Naive B cell (primary cell): ENCODE results near the gene C9orf153. TPM values are rescaled to one million over a fixed set of nuclear protein-coding genes. Genes with fewer than 3 reads are reported as not detected.
"Not testable (repeated sequence)": the region's sequence is repeated elsewhere in the genome, so short reads cannot be mapped to it uniquely, and the experiment has no call there.

Experiments used
- ATAC-seq, 2 donors: fragments of 150-1000 bp; cut with Tn5 transposase; 2 replicates each; pipeline ENCODE4 v1.10.0; 2021; ENCODE audit warnings: low read depth in 2 of 2, mild to moderate bottlenecking in 2 of 2, moderate library complexity in 2 of 2
- DNase-seq: peaks from one replicate; pipeline ENCODE4 v3.0.0; 2022
- H3K27ac Mint-ChIP-seq, 6 donors: one replicate each; pipeline ENCODE4 v1.8.0; 2020 to 2022; ENCODE audit warnings: mild to moderate bottlenecking in 6 of 6, mixed read lengths in 6 of 6, moderate library complexity in 5 of 6, inconsistent platforms in 2 of 6
- H3K27me3 Mint-ChIP-seq, 3 donors: one replicate each; pipeline ENCODE4 v1.8.0; 2021 to 2022; ENCODE audit warnings: mixed read lengths in 3 of 3, mild to moderate bottlenecking in 1 of 3
- H3K36me3 Mint-ChIP-seq, 2 donors: one replicate each; pipeline ENCODE4 v1.8.0; 2020 to 2022; ENCODE audit warnings: mixed read lengths in 2 of 2, inconsistent platforms in 1 of 2, mild to moderate bottlenecking in 1 of 2
- H3K4me1 Mint-ChIP-seq, 3 donors: one replicate each; pipeline ENCODE4 v1.8.0; 2020 to 2022; ENCODE audit warnings: mixed read lengths in 3 of 3, inconsistent platforms in 1 of 3, mild to moderate bottlenecking in 1 of 3, moderate library complexity in 1 of 3
- H3K4me3 Mint-ChIP-seq, 8 donors: one replicate each; pipeline ENCODE4 v1.8.0; 2020 to 2022; ENCODE audit warnings: mild to moderate bottlenecking in 8 of 8, mixed read lengths in 8 of 8, moderate library complexity in 8 of 8, inconsistent platforms in 2 of 8
- H3K9me3 Mint-ChIP-seq, 7 donors: one replicate each; pipeline ENCODE4 v1.8.0; 2020 to 2022; ENCODE audit warnings: mixed read lengths in 7 of 7, mild to moderate bottlenecking in 5 of 7, inconsistent platforms in 2 of 7, moderate library complexity in 1 of 7
- polyA plus RNA-seq, 6 donors: library from polyadenylated mRNA; unstranded; fragments of 300-500 nt; fragmentation: Illumina TruSeq; gene quantifications; one replicate each; pipeline ENCODE4 v1.2.3, GENCODE V29; 2021; ENCODE audit warnings: low read depth in 6 of 6

Gene C9orf153
- polyA plus RNA-seq, result under 1 TPM in 1 of 6 donors, not detected in 5; 0.18 TPM

GRCh38 chr9:86259557-86259956, at the start of gene C9orf153:
Gene C9orf153 (minus strand): TSS chr9:86259657. CDS start chr9:86229603, 30,054 bp downstream.
- Mint-ChIP-seq H3K27ac (peak within 1 kb of the TSS in 2 of 6 donors; percentile 16 to 64), H3K4me3 (no peak within 1 kb of the TSS), H3K4me1 (no peaks in the 10 kb centered on the region), H3K36me3 (peaks cover 16 to 21% of the 10 kb centered on the region in 2 donors), H3K9me3 (peaks cover 0 to 3% (median 0%) of the 10 kb centered on the region in 7 donors), H3K27me3 (no peaks in the 10 kb centered on the region)
- ATAC-seq (no peak), DNase-seq (no peak)

GRCh38 chr9:86308687-86309086, 49.2 kb upstream of the C9orf153 start:
- ATAC-seq (no peak), DNase-seq (no peak)
- no peak overlapping the region for H3K4me3 Mint-ChIP-seq
- H3K27ac Mint-ChIP-seq, result no peak overlapping the region
- H3K9me3 Mint-ChIP-seq, result peaks cover 0 to 4% (median 0%) of the 10 kb centered on the region in 7 donors
- H3K36me3 Mint-ChIP-seq, result peaks cover 21 to 50% of the 10 kb centered on the region in 2 donors
- peaks cover 0 to 8% (median 0%) of the 10 kb centered on the region in 3 donors for H3K4me1 Mint-ChIP-seq
- no peaks in the 10 kb centered on the region for H3K27me3 Mint-ChIP-seq

- Mint-ChIP-seq H3K36me3 (peaks cover 27 to 42% of the 10 kb centered on the region in 2 donors), H3K4me1 (peaks cover 0 to 5% (median 3%) of the 10 kb centered on the region in 3 donors), H3K9me3 (no peaks in the 10 kb centered on the region), H3K4me3 (no peak overlapping the region), H3K27me3 (no peaks in the 10 kb centered on the region), H3K27ac (no peak overlapping the region)
- no peak for DNase-seq
- no peak for ATAC-seq
Measured at GRCh38 chr9:86304236-86304730, 44.8 kb upstream of the C9orf153 start.

GRCh38 chr9:86303316-86303975, 44.0 kb upstream of the C9orf153 start:
- Mint-ChIP-seq H3K9me3 (no peaks in the 10 kb centered on the region), H3K36me3 (peaks cover 28 to 37% of the 10 kb centered on the region in 2 donors)
- DNase-seq, result no peak

GRCh38 chr9:86301686-86302085, 42.2 kb upstream of the C9orf153 start:
- Mint-ChIP-seq H3K27ac (peak overlapping the region in 2 of 6 donors; percentile 20 to 80), H3K4me1 (peaks cover 3 to 5% (median 5%) of the 10 kb centered on the region in 3 donors)

More at GRCh38 chr9:86303316-86303975, 44.0 kb upstream of the C9orf153 start:
- Mint-ChIP-seq H3K27me3 (no peaks in the 10 kb centered on the region), H3K4me1 (peaks cover 0 to 5% (median 3%) of the 10 kb centered on the region in 3 donors), H3K4me3 (no peak overlapping the region), H3K27ac (peak overlapping the region in 3 of 6 donors; percentile 8 to 95 (median 21))
- no peak for ATAC-seq

GRCh38 chr9:86300701-86301100, 41.2 kb upstream of the C9orf153 start:
- no peak for DNase-seq
- Mint-ChIP-seq H3K4me3 (no peak overlapping the region), H3K27ac (peak overlapping the region in 3 of 6 donors; percentile 21 to 87 (median 83)), H3K4me1 (peaks cover 3 to 5% (median 5%) of the 10 kb centered on the region in 3 donors), H3K9me3 (no peaks in the 10 kb centered on the region), H3K27me3 (no peaks in the 10 kb centered on the region), H3K36me3 (peaks cover 37 to 43% of the 10 kb centered on the region in 2 donors)
- no peak for ATAC-seq

More at GRCh38 chr9:86301686-86302085, 42.2 kb upstream of the C9orf153 start:
- ATAC-seq (no peak), DNase-seq (no peak)
- Mint-ChIP-seq H3K4me3 (no peak overlapping the region), H3K36me3 (peaks cover 37 to 48% of the 10 kb centered on the region in 2 donors), H3K27me3 (no peaks in the 10 kb centered on the region), H3K9me3 (no peaks in the 10 kb centered on the region)

- peaks cover 3 to 5% (median 5%) of the 10 kb centered on the region in 3 donors for H3K4me1 Mint-ChIP-seq
- peak overlapping the region in 1 of 6 donors; percentile 36 for H3K27ac Mint-ChIP-seq
- H3K36me3 Mint-ChIP-seq, result peaks cover 35 to 37% of the 10 kb centered on the region in 2 donors
- no peaks in the 10 kb centered on the region for H3K9me3 Mint-ChIP-seq
- H3K27me3 Mint-ChIP-seq, result no peaks in the 10 kb centered on the region
- DNase-seq, result no peak
- no peak overlapping the region for H3K4me3 Mint-ChIP-seq
- no peak for ATAC-seq
Measured at GRCh38 chr9:86298873-86299272, 39.4 kb upstream of the C9orf153 start.

- not testable (repeated sequence) for H3K36me3 Mint-ChIP-seq, DNase-seq, H3K27me3 Mint-ChIP-seq, H3K4me1 Mint-ChIP-seq, H3K4me3 Mint-ChIP-seq, H3K9me3 Mint-ChIP-seq, ATAC-seq, H3K27ac Mint-ChIP-seq
Measured at GRCh38 chr9:86290341-86290740, 30.9 kb upstream of the C9orf153 start.

- Mint-ChIP-seq H3K27ac (peak overlapping the region in 2 of 6 donors; percentile 31 to 76), H3K36me3 (no peaks in the 10 kb centered on the region), H3K4me1 (peaks cover 0 to 5% (median 2%) of the 10 kb centered on the region in 3 donors), H3K9me3 (no peaks in the 10 kb centered on the region), H3K4me3 (no peak overlapping the region), H3K27me3 (no peaks in the 10 kb centered on the region)
- no peak for ATAC-seq
- DNase-seq, result no peak
Measured at GRCh38 chr9:86288499-86289198, 29.2 kb upstream of the C9orf153 start.

- H3K27me3 Mint-ChIP-seq, result no peaks in the 10 kb centered on the region
- ATAC-seq (no peak), DNase-seq (no peak)
- no peaks in the 10 kb centered on the region for H3K36me3 Mint-ChIP-seq
- H3K9me3 Mint-ChIP-seq, result no peaks in the 10 kb centered on the region
- H3K4me3 Mint-ChIP-seq, result no peak overlapping the region
- H3K27ac Mint-ChIP-seq, result peak overlapping the region in 3 of 6 donors; percentile 3 to 60 (median 41)
- peaks cover 7 to 14% (median 12%) of the 10 kb centered on the region in 3 donors for H3K4me1 Mint-ChIP-seq
Measured at GRCh38 chr9:86287013-86287412, 27.6 kb upstream of the C9orf153 start.

- ATAC-seq (no peak), DNase-seq (no peak)
- H3K36me3 Mint-ChIP-seq, result no peaks in the 10 kb centered on the region
- no peak overlapping the region for H3K4me3 Mint-ChIP-seq
- no peaks in the 10 kb centered on the region for H3K27me3 Mint-ChIP-seq
- H3K9me3 Mint-ChIP-seq, result no peaks in the 10 kb centered on the region
- peaks cover 11 to 18% (median 15%) of the 10 kb centered on the region in 3 donors for H3K4me1 Mint-ChIP-seq
- peak overlapping the region in 2 of 6 donors; percentile 1 to 61 for H3K27ac Mint-ChIP-seq
Measured at GRCh38 chr9:86286278-86286677, 26.8 kb upstream of the C9orf153 start.

- no peaks in the 10 kb centered on the region for H3K9me3 Mint-ChIP-seq
- H3K27ac Mint-ChIP-seq, result peak overlapping the region in 4 of 6 donors; percentile 1 to 72 (median 64)
- no peaks in the 10 kb centered on the region for H3K36me3 Mint-ChIP-seq
- peaks cover 15 to 28% (median 24%) of the 10 kb centered on the region in 3 donors for H3K4me1 Mint-ChIP-seq
- DNase-seq (no peak), ATAC-seq (no peak)
- peak overlapping the region in 1 of 8 donors; percentile 53 for H3K4me3 Mint-ChIP-seq
- no peaks in the 10 kb centered on the region for H3K27me3 Mint-ChIP-seq
Measured at GRCh38 chr9:86285261-86285660, 25.8 kb upstream of the C9orf153 start.

GRCh38 chr9:86282979-86283535, 23.6 kb upstream of the C9orf153 start:
- Mint-ChIP-seq H3K9me3 (no peaks in the 10 kb centered on the region), H3K36me3 (no peaks in the 10 kb centered on the region), H3K4me1 (peaks cover 22 to 33% (median 32%) of the 10 kb centered on the region in 3 donors), H3K27ac (peak overlapping the region; percentile 95 to 98 (median 97)), H3K4me3 (peak overlapping the region; percentile 89 to 96 (median 94)), H3K27me3 (no peaks in the 10 kb centered on the region)
- ATAC-seq, result no peak
- DNase-seq, result no peak
